SHP77 treated with DMSO at 0.1 percent for 48 hours (cell line): Measurements from ENCODE around the gene TTC28.

Source experiments
- DNase-seq: peaks from one replicate; lab custom pipeline; 2025; lab: John Stamatoyannopoulos, UW

The TTC28 gene

DNA sequence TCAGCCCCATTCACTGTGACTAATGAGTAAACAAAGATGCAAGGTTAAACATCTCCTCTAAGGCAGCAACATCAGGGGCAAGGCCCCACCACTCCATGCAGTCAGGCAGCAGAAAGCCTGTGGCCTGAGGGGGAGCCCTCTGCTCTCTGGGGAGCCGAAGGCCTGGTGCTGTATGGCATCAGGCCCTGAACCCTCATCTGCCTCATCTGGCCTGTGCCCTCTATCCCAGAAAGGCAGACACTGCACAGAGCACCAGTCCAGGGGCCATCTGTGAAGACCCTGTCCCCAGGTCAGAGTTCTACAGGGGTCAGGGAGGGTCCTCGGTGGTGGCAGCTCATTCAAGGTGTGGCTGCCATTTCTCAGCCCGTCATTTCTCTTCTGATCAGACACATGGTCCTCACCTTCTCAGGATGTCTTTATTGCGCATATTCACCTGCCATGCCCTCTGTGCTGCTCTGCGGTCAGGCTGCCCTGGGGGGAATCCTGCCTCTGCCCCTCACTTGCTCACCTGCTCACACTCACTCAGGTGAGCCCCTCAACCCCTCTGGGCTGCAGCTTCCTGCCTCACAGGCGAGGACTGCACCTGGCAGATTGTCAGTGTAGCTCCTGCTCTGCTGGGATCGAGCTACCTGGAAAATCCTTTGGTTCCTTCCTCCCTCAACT lies 657.5 kb downstream of the TTC28 start:
- DNase-seq, result no peak

DNA sequence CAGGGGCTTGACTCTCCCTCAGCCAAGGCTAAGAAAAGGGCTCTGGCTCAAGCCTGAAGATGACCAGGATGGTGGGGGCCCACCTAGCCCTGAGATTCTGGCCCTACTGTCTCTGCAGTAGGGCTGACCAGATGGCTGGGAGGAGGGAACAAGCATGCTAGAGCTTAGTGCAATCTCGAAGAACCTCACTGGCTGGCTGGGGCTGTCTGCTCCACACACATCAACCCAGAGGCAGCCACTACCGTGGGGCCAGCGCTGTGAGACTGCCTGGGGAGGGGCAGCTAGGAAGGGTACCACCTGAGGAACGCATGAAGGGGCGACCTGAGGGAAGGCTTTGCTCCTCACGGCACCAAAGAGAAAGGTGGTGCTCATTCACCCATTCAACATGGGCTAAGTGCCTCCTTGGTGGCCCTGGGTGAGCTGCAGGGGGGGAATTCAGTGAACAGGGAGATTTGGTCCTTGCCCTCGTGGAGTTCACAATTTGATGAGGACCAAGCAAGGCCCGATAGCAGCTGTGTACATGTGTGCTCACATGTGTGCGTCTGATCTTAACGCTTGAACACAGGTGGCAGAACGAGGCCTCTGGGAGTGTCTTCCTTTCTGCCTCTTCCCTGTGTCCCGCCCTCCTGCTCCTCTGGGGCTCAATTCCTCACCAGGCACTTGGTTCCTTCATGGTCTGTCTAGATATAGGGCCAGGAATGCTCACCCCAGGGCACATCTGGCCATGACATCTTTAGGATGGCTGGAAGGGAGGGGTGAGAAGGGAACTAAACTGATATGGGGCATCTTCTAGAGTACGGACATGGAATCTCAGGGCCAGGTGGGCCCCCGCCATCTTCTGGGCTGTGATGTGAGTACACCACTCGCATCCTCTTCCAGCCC lies 658.3 kb downstream of the TTC28 start:
- DNase-seq, result no peak

DNA sequence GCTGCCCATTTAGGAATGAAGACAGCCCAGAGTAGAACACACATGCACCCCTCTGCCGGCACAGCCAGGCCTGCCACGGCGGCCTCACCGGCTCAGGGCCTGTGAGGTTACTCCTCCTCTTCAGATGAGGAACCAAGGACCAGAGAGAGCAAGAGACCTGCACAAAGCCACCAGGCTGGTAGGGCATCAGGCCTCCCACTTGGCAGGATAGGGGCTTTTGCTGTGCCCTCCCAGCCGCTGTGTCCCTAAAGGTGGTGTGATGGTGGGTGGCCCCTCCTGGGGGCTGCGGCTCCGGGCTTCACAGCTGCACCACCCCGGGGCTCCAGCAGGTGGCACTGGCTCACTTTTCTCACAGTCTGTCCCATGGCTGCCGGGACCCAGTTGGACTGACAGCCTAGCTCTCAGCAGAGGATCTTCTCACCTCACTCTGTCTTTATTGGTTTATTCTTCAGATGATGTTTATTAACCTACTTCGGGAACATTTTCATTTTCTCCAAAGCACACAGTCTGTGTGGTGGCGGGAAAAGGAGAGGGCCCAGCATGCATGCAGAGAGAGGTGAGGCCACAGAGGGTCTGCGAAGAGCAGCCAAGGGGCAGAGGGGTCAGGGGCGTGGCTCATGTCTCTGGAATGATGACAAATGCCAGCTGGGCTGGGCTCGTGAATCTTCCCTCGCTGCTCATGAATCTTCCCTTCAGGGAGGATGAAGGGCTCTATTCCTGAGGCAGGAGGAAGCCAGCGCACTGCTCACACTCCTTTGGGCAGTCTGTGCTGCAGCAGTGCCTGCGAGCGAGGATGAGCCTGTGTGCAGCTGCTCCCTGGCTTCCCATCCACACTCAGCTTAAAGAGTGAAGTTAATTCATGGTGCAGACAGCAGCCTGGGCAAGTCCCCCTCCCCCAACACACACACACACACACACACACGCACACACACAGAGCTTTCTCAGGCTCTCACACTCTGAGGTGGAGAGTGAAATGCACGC lies 659.5 kb downstream of the TTC28 start:
- DNase-seq, result peak; percentile 55

DNA sequence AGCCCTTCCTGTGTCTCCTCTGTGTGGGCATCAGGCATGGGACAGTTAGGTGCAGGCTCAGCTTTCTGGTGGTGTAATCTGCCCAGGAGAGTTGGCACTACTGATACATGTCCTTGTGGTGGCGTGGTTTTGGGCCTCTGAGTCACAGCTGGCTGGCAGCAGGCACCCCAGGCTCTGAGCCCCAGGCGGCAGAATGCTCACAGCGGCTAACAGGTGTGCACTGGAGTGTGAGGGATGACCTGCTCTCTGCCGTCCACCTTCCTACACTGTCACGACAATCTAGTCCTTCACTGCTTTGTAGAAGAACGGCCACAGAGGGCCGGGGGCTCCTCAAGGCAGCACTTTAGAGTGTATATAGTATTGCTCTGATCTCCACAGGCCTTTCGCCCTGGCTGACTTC lies 660.3 kb downstream of the TTC28 start:
- DNase-seq, result no peak

DNA sequence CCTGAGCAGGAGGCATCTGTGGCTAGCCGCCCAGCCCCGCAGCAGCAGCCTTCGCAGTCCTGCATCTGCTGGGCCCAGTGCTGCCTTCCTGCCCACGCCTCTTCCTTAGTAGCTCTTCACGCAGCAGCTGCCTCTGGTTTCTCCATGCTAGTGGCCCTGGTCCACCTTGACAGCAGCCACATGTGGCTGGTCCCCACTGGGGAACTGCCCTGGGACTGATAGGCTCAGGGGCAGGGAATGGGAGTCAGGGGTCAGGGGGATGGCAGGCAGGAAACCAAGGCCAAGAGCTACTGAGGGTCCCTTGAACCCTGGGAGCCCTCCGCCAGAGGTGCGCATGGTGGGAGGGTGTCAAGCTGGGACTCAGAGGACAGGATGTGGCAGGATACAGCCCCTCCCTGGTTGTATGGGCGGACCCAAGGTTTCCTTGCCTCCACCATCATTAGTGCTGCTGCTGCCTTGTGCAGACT lies 661.1 kb downstream of the TTC28 start:
- DNase-seq, result no peak

DNA sequence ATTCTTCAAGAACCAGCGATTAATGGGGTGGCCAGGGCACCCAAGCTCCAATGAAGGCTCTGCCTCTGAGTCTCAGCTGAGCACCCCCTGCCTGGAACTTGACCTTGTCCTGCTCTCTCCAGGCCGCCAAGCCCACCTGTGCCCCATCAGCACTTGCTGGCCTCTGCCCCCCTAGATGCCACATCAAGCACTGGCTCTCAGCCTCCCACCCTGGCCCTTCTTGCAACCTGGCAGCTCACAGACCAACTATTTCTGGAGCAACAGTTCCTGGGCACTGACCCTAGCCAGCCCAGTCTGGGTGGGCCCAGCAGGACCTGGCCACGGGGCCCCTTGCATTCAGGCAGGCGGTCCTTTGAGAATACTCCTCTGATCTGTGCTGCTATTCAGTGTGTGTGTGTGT lies 661.8 kb downstream of the TTC28 start:
- DNase-seq, result no peak

DNA sequence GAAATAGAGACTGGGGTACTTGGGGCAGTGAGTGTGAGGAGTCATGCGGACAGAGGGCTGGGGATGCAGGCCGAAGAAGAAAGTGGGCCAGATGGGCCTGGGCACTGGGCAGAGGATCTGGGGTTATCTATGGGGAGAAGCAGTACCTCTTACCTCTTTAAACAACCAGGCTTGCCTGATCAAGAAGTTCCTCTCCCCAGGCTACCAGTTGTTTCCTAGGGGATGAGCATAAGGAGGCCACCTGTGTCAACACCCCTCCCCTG lies 662.2 kb downstream of the TTC28 start:
- no peak for DNase-seq

DNA sequence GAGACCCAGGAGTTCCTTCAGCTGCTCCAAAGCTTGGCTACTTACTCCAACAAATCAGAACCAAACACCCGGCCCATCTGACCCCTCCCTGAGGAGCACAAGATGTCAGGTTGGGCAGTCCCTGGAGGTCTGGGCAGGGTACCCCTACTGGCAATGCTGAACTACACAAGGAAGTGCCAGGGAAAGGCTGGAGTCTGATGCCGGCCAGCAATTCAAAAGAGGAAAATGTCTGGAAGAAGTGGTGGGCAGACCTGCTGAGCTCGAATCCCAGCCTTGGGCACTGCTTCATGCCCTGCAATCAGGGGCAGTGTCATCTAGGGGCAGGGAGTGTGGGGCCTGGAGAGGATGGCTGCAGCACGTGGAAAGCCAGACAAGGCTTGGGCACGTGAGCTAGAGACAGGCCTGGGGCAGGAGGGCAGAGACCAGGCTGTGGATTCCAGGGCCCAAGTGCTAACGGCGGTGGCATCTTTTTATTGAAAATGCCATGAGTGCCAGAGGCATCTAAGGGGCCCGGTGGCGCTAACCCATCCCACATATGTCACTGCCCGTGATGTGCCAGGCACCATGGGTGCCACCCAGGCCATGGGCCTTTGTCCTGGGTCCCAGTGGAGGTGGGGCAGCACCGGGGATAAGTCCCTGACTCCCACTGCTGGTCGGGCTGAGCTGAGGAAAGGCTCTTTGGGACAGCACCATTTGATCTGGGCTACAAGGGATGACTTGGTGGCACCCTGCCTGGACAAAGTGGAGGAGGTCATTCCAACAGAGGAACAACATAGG lies 662.7 kb downstream of the TTC28 start:
- no peak for DNase-seq

DNA sequence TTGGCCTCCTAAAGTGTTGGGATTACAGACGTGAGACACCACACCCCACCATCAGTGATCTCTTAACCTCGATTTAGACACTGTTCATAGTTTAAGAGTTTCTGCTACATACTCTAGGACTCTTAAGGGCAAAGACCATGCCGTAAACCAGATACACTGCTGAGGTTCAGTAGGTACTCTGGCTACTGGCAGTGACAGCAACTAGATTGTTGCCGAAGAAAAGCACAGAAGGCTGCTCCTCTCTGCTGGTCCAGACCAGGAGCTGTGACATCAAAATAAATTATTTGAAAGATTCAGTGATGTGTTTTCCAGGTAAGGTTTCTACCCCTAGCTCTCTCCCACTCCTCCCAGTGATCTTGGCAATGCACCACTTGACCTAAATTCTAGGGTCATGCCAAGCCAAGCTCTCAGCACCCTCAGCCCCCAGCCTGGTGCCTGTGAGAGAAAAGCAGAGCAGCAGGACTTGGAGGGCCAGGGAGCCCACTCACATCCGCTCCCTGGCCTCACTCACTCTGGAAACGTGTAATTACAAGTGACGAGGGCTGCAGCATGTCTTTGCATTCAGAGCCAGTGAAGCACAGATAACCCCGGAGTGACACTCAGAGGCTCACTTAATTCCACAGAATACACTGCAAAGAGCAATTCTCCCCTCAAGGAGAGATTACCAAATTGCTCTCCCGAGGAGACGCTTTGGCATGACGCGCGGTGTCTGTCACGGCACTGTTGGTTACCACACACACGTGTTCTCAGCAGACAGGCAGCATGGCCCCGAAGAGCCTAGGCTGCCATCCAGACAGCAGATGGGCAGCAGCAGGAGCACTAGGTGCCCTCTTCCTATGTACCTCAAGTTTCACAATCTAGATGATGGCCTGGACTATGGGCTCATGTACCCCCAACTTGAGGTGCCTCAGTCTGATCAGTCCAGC lies 663.7 kb downstream of the TTC28 start:
- no peak for DNase-seq

DNA sequence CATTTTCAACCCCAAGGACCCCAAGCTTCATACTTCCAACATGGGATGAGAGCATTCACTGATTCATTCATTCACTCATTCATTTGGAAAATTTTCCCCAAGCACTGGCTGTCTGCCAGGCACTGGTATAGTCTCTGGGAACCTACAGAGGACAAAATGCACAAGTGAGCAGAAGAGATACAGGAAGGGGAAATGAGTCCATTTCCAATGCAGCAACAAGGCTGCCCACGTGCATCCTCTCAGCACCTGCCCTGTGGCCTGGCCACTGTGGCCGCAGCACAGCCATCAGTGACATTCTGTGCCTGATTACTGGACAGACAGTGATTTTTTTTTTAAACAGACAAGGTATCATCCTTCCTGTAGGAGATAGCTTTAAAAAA lies 664.6 kb downstream of the TTC28 start:
- DNase-seq, result no peak

DNA sequence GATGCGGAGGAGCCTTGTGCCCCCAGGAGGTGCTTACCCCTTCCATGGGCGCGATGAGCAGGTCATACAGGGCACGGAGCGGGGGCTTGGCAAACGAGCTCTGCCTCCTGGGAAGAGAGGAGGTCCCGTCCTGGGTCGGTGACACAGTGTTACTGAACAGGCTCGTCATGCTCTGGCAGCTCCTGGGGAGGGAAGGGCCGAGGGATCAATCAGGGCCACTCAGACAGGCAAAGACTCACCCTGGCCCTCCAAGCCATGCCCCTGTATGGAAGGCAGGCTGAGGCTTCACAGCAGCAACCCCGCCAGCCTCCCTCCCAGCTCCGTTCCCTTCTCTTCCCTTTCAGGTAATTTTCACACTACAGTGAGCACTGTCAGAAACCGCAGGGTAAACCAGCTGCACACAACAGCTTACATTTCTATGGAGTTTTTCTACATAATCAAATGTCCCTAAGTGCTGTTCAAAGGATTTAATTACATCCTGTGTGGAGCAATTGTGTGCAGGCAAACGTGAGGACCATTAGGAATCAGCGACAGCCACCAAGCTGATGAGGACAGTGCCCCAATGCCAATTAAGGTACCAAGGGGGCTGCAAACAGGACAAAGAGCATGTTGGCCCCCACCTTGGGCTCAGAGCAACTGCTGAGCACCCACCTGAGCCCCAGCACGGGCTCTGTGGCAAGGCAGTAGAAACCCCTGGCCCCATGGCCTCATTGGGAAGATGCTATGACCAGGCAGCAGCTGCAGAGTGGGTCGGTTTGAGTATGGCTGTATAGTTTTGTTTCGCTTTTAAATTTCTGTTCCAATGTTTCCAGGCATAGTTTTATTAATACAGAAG lies 665.2 kb downstream of the TTC28 start:
- no peak for DNase-seq

DNA sequence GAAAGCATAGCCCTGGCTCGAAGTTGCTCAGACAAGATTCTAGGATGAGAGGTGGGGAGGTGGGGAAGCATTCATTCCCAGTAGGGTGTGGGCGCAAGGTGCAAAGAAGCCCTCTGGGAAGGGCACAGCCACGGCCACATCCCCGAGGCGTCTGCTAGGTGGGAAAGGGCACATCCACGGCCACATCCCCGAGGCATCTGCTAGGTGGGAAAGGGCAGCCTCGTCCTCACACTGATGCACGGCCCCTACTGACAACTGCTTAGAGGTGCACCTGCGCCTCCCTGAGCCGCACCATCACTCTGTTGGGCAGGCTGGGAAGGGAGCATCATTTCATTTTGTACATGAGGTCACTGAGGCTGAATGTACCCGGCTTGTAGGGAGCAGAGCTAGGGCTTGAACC lies 666.0 kb downstream of the TTC28 start:
- DNase-seq, result no peak

DNA sequence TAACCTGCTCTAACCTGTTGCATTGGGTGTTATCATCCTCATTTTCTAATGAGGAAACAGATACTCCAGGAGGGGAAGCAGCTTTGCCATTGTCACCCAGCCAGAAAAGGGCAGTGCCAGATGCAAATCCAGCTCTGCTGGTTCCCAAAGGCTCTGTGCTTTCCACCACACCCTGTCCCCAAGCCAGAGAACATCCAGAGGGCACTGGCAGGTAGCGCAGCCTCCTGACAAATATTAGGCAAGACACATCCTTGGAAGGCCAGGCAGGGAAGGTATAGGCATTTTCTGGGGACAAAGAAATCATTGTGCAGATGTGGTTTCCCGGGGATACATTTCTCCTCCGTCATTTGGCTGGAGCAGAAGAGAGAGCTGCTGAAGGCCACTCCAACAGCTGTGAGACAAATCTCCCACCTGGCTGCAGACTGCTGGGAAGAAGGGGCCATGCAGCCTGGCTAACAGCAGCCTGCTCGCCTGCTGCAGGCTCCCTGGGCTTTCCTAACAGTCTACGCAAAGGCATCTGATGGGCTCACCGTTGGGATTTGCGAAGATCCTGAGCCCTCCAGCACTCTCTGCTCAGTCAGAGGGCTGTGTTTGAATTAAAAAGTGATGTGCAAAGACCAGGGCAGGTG lies 666.7 kb downstream of the TTC28 start:
- no peak for DNase-seq

DNA sequence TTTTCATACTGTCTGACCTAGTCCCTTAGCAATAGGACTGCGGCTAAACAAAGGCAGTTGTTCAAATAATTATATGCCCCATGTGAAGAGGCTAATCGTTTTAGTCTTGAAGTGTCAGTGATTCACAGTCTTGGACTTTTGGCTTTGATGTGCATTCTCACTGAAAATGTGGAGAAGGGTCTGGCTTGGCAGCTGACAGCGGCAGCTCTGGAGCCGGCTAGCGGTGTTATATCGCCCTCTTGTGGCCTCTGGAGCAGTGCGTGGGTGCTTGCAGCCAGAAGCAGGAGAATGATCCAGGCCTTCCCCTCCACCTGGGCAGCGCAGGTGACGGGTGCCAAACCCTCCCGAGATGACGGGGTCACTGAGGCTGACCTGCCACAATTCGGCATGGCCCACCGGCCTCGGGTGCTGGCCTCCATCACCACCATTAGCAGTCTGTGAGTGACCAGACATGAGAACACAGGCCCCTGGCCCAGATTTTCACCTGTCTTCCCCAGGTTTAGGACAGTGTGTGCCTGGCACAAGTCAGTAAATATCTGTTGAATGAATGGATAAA lies 670.3 kb downstream of the TTC28 start:
- DNase-seq, result peak; percentile 12

DNA sequence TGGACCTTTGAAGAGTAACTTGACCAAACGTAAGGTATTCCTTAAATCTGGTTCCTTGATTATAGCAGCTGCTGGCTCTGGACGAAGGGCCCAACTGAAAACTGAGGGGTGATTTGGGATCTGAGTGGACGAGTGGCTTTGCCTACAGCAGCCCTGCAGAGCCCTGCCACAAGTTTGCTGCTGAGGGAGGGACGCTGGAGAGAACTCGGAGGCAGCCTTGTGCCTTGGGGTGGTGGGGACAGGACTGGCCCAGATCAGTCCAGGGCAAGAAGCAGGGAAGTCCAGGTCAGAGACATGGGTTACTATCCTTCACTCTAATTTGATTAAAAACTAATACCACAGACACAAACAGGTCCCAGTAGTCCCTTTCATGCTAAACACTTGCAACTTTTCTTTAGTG lies 671.0 kb downstream of the TTC28 start:
- no peak for DNase-seq

DNA sequence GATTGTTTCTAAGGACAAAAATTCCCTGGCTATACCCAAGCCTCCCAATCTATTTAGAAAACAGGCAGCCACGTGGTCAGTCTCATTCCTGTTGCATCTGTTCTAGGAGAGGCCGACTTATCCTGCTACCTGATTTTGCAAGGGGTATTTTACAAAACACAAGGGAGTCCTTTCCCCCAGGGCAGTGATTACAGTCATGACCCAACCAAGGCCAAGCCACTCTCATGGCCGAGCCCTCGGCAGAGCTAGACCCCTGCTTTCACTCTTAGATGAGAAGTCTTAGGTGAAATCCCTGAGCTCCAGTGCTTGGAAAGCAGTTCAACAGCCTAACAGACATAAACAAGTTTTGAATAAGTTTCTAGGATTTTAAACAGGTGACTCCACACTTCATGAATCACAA lies 671.6 kb downstream of the TTC28 start:
- no peak for DNase-seq

DNA sequence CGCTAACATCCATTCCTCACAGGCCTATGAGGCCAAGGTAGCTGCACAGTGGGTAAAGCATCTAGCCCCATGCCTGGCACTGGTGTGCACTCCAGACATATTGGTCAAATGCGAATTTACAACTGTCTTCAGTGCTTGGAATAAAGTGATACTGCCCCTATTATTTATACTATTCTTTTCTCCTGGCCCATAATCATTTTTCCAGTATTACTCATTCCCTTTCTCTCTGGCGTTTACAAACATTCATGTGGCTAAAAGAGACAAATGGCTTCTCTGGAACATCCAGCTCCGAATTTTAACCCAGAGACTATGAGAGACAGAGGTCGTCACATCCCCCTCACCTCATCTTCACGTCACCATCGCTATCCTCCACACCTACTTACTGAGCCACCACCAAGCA lies 673.4 kb downstream of the TTC28 start:
- no peak for DNase-seq

DNA sequence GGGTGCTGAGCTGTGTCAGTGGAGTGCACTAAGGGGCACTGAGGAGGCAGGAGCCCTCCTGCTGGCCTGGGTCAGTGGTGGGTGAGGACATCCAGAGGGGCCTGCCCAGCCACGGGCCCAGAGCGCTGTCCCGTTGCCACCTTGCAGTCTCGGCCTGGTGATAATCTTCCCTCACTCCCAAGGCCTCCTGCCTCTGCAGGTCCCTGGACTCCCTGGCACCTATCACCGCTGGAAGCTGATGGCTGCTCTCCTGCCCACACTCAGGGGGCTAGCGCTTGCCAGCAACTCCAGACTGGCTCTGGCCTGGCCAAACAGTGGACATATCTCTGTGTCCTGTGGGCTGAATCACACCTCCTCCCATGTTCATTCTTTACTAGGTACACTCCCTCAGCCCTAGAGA lies 674.1 kb downstream of the TTC28 start:
- DNase-seq, result no peak

DNA sequence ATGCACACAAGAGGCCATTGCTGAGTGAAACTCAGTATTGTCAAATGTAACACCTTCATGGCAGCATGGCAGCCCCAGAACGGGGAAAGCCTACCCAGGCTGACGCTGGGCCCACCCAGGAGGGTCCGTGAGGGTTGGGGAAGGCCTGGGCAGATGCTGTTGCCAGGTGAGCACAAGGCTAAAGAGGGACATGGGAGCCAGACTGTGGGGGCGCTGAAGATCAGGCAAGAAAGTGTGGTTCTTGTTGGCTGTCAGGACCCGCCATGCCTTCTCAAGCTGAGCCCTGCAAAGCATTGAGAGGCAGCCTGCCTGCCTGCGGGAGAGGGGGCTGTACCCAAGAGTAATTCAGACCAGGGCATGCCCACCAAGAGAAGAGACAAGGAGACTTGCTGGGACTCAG lies 675.6 kb downstream of the TTC28 start:
- DNase-seq, result no peak
